WERI-Rb-1 (cell line): Measurements from ENCODE around the gene STOML1.

Experiments
- DNase-seq: peaks from one replicate; pipeline ENCODE4 v3.0.0-alpha.2; 2020
- H3K27ac ChIP-seq: fragments of 250-450 bp; sonication (Bioruptor Pico); 2 replicates; pipeline ENCODE4 v1.5.1; 2020; ENCODE audit warnings: mild to moderate bottlenecking, moderate library complexity
- H3K27me3 ChIP-seq: fragments of 250-450 bp; sonication (Bioruptor Pico); 2 replicates; pipeline ENCODE4 v1.5.1; 2021; ENCODE audit warnings: mild to moderate bottlenecking, low read depth, moderate library complexity; ENCODE audit not compliant: insufficient read depth, severe bottlenecking
- H3K36me3 ChIP-seq: fragments of 250-450 bp; sonication (Bioruptor Pico); 2 replicates; pipeline ENCODE4 v1.5.1; 2020; ENCODE audit warnings: mild to moderate bottlenecking, moderate library complexity
- H3K4me3 ChIP-seq: 2 replicates; pipeline ENCODE4 v1.5.1; 2011; ENCODE audit warnings: low read depth, mild to moderate bottlenecking, control low read depth, low read length
- H3K9me3 ChIP-seq: fragments of 250-450 bp; sonication (Bioruptor Pico); 2 replicates; pipeline ENCODE4 v1.5.1; 2021; ENCODE audit warnings: mild to moderate bottlenecking, moderate library complexity; ENCODE audit not compliant: severe bottlenecking
- CTCF ChIP-seq: IDR thresholded peaks from 2 replicates; pipeline ENCODE4 v1.5.1; 2011; ENCODE audit warnings: low read depth, mild to moderate bottlenecking, control low read depth, inconsistent platforms, low read length

The STOML1 gene

GRCh38 chr15:73947651-73948050, 44.4 kb downstream of the STOML1 start:
- Histone ChIP-seq H3K4me3 (no peak overlapping the region), H3K9me3 (no peaks in the 10 kb centered on the region), H3K36me3 (peaks cover 72% of the 10 kb centered on the region), H3K27ac (peak overlapping the region; percentile 95), H3K27me3 (no peaks in the 10 kb centered on the region)
- no peak for TF ChIP-seq CTCF
- no peak for DNase-seq

- Histone ChIP-seq H3K27me3 (no peaks in the 10 kb centered on the region), H3K27ac (peak overlapping the region; percentile 95), H3K4me3 (no peak overlapping the region), H3K36me3 (peaks cover 67% of the 10 kb centered on the region), H3K9me3 (no peaks in the 10 kb centered on the region)
- DNase-seq, result no peak
- TF ChIP-seq CTCF, result no peak
Observed at GRCh38 chr15:73946795-73947370, 45.2 kb downstream of the STOML1 start.

GRCh38 chr15:73946046-73946721, 45.9 kb downstream of the STOML1 start:
- H3K36me3 ChIP-seq, result peaks cover 65% of the 10 kb centered on the region
- H3K4me3 ChIP-seq, result no peak overlapping the region
- no peak for TF ChIP-seq CTCF
- DNase-seq, result no peak
- H3K9me3 ChIP-seq, result no peaks in the 10 kb centered on the region
- H3K27me3 ChIP-seq, result no peaks in the 10 kb centered on the region
- H3K27ac ChIP-seq, result peak overlapping the region; percentile 95

DNA sequence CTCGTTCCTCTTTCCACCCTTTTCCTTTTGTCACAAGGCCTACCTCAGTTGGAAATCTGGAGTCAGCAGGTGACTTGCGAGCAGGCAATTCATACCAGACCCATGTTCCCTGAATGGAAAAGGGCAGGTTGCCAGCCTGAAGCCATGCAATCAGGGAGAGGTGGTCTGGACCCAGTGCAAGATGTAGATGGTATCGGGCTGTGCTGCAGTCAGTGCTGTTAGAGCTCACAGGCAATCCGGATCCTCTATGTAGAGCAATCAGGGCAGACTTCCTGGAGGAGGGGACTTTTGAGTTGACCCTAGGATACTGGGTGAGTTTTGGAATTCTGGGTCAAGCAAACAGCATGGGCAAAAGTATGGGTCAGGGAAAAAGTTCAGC, 47.0 kb downstream of the STOML1 start:
- Histone ChIP-seq H3K9me3 (no peaks in the 10 kb centered on the region), H3K27me3 (no peaks in the 10 kb centered on the region), H3K27ac (peak overlapping the region; percentile 95), H3K36me3 (peaks cover 57% of the 10 kb centered on the region), H3K4me3 (no peak overlapping the region)
- no peak for DNase-seq
- TF ChIP-seq CTCF, result no peak

- peak overlapping the region; percentile 95 for H3K27ac ChIP-seq
- H3K27me3 ChIP-seq, result no peaks in the 10 kb centered on the region
- peaks cover 50% of the 10 kb centered on the region for H3K36me3 ChIP-seq
- TF ChIP-seq CTCF, result no peak
- H3K9me3 ChIP-seq, result no peaks in the 10 kb centered on the region
- peak; percentile 90 for DNase-seq
- no peak overlapping the region for H3K4me3 ChIP-seq
Observed at GRCh38 chr15:73944161-73945129, 47.6 kb downstream of the STOML1 start.
